Neural cell (in vitro differentiated cells): ENCODE measurements around the gene TFEB.

Experiments used
- CTCF ChIP-seq: fragments of 450-650 bp; IDR thresholded peaks from 2 replicates; pipeline ENCODE4 v1.5.1; 2014; ENCODE audit warnings: antibody characterized with exemption, mild to moderate bottlenecking, moderate library complexity; ENCODE audit not compliant: poor library complexity, severe bottlenecking
- EP300 ChIP-seq: fragments of 450-650 bp; conservative IDR thresholded peaks from 2 replicates; pipeline ENCODE4 v1.6.1; 2014; ENCODE audit warnings: antibody characterized with exemption, mild to moderate bottlenecking, moderate library complexity; ENCODE audit not compliant: poor library complexity, severe bottlenecking
- EZH2 ChIP-seq: fragments of 200-600, 300-800 bp; shearing (Covaris generic), sonication (generic); IDR thresholded peaks from 2 replicates; pipeline ENCODE4 v1.6.1; 2014; ENCODE audit warnings: antibody characterized with exemption, low read length, borderline replicate concordance, mild to moderate bottlenecking; ENCODE audit not compliant: insufficient read depth, poor library complexity, severe bottlenecking
- MXI1 ChIP-seq: fragments of 450-650 bp; conservative IDR thresholded peaks from 2 replicates; pipeline ENCODE4 v1.6.1; 2014; ENCODE audit warnings: antibody characterized with exemption, mild to moderate bottlenecking; ENCODE audit not compliant: poor library complexity, severe bottlenecking
- POLR2AphosphoS5 ChIP-seq: IDR thresholded peaks from 2 replicates; pipeline ENCODE4 v1.6.1; 2012
- RAD21 ChIP-seq: fragments of 450-650 bp; conservative IDR thresholded peaks from 2 replicates; pipeline ENCODE4 v1.6.1; 2014; ENCODE audit warnings: antibody characterized with exemption, mild to moderate bottlenecking, moderate library complexity
- REST ChIP-seq: IDR thresholded peaks from 2 replicates; pipeline ENCODE4 v1.6.1; 2012; ENCODE audit warnings: borderline replicate concordance
- SMC3 ChIP-seq: fragments of 450-650 bp; conservative IDR thresholded peaks from 2 replicates; pipeline ENCODE4 v1.6.1; 2014; ENCODE audit warnings: antibody characterized with exemption, mild to moderate bottlenecking, moderate library complexity; ENCODE audit not compliant: poor library complexity
- TAF1 ChIP-seq: IDR thresholded peaks from 2 replicates; pipeline ENCODE4 v1.6.1; 2012; ENCODE audit warnings: low read depth

GRCh38 chr6:41779336-41779735 is 43.9 kb upstream of the TFEB start:
- no peak for TF ChIP-seq POLR2AphosphoS5
- no peak for TF ChIP-seq CTCF
- no peak for TF ChIP-seq EZH2
- no peak for TF ChIP-seq TAF1
- TF ChIP-seq SMC3: no peak
- TF ChIP-seq RAD21: no peak
- TF ChIP-seq EP300: no peak
- TF ChIP-seq REST: no peak
- no peak for TF ChIP-seq MXI1
